HFFc6 (cell line): ENCODE measurements around the gene STK32C. TPM values are rescaled to one million over a fixed set of nuclear protein-coding genes. Genes with fewer than 3 reads are reported as not detected.

Experiments
- DNase-seq: peaks from one replicate; pipeline ENCODE4 v3.0.0-alpha.2; 2018
- H3K27ac Mint-ChIP-seq: 2 replicates; pipeline ENCODE4 v1.8.0; 2020; ENCODE audit warnings: mild to moderate bottlenecking, mixed read lengths
- H3K27me3 Mint-ChIP-seq: 2 replicates; pipeline ENCODE4 v1.8.0; 2021; ENCODE audit warnings: mild to moderate bottlenecking, moderate library complexity, mixed read lengths; ENCODE audit not compliant: insufficient read depth
- H3K36me3 Mint-ChIP-seq: 2 replicates; pipeline ENCODE4 v1.8.0; 2021; ENCODE audit warnings: low read depth, mixed read lengths
- H3K4me1 Mint-ChIP-seq: 2 replicates; pipeline ENCODE4 v1.8.0; 2020; ENCODE audit warnings: low read depth, mixed read lengths
- H3K4me3 Mint-ChIP-seq: 2 replicates; pipeline ENCODE4 v1.8.0; 2020; ENCODE audit warnings: mild to moderate bottlenecking, moderate library complexity, mixed read lengths
- H3K9me3 Mint-ChIP-seq: 2 replicates; pipeline ENCODE4 v1.8.0; 2020; ENCODE audit warnings: mild to moderate bottlenecking, mixed read lengths
- total RNA-seq, 6 experiments: library from RNA; stranded (reverse); fragmentation: NEBNext Ultra II Directional; extraction: Animal tissue kit (Norgen Biotek cat#: 25700); gene quantifications; 2 replicates in 1 of 6; 3 replicates in 5 of 6; pipeline ENCODE4 v1.2.3, GENCODE V29; 2021
- TF ChIP-seq, protein P1 (sequence below): fragments of 200-600 bp; sonication (generic); IDR thresholded peaks from 2 replicates; pipeline ENCODE4 v1.5.0; 2021; ENCODE audit warnings: antibody characterized with exemption, mild to moderate bottlenecking

The STK32C gene
- total RNA-seq, 6 experiments from 2014 or later = 5.5 to 8.3 (median 7.2) TPM

DNA sequence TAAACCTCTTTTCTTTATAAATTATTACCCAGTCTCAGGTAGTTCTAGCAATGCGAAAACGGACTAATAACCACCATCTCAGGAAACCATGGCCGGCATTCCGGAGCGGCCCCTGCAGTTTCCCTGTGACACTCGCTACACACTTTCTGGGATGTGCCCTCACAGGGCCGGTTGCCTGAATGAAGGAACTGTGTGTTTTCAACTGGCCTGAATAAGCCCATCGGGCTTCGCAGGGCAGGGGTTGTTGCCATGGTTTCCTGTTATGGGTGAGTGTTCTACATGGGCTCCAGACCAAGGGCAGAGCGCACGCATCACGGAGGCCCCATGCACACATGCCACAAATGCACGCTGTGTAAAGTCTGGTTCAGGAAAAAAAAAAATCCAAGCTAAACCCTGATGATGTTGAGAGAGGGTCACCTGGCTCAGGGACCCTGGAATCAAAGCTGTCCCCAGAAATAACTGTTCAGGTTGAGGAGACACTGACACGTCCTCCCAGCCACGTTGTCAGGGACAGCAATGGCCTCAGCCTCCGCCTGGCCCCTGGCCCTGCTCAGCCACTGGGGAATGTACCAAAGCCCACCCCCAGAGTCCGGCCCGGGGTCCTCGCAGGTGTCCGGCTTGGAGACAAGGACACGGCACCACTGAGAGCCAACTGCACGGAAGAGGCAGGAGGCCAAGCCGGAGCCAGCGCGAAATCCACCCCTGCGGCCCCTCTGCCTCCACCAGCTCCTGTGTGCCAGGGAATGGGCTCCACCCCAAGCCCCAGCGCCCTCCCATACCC, 47.9 kb downstream of the STK32C start:
- H3K4me1 Mint-ChIP-seq = no peaks in the 10 kb centered on the region
- no peaks in the 10 kb centered on the region for H3K36me3 Mint-ChIP-seq
- H3K27me3 Mint-ChIP-seq = peaks cover 12% of the 10 kb centered on the region
- H3K9me3 Mint-ChIP-seq = no peaks in the 10 kb centered on the region
- TF ChIP-seq, protein P1, sequence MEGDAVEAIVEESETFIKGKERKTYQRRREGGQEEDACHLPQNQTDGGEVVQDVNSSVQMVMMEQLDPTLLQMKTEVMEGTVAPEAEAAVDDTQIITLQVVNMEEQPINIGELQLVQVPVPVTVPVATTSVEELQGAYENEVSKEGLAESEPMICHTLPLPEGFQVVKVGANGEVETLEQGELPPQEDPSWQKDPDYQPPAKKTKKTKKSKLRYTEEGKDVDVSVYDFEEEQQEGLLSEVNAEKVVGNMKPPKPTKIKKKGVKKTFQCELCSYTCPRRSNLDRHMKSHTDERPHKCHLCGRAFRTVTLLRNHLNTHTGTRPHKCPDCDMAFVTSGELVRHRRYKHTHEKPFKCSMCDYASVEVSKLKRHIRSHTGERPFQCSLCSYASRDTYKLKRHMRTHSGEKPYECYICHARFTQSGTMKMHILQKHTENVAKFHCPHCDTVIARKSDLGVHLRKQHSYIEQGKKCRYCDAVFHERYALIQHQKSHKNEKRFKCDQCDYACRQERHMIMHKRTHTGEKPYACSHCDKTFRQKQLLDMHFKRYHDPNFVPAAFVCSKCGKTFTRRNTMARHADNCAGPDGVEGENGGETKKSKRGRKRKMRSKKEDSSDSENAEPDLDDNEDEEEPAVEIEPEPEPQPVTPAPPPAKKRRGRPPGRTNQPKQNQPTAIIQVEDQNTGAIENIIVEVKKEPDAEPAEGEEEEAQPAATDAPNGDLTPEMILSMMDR = no peak
- no peak overlapping the region for H3K4me3 Mint-ChIP-seq
- DNase-seq = no peak
- H3K27ac Mint-ChIP-seq = no peak overlapping the region

DNA sequence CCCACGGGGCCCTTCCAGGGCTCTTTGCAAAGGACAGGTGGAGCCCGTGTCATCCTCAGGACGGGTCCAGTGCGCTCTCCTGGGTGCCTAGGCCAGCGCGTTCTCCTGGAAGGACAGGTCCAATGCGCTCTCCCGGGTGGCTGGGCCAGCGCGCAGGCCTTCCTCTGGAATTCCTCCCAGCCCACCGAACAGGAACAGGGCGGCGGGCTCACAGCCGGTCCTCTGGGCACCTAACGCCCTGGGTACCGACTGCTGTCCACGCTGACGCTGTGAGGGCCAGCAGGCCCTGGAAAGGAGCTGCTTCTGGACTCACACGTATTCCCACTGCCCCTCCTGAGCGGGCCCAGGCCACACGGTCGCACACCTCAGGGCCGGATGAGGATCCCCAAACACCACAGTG, 49.3 kb downstream of the STK32C start:
- H3K36me3 Mint-ChIP-seq = no peaks in the 10 kb centered on the region
- DNase-seq = no peak
- no peak overlapping the region for H3K27ac Mint-ChIP-seq
- H3K4me3 Mint-ChIP-seq = no peak overlapping the region
- H3K9me3 Mint-ChIP-seq = no peaks in the 10 kb centered on the region
- H3K4me1 Mint-ChIP-seq = no peaks in the 10 kb centered on the region
- H3K27me3 Mint-ChIP-seq = peaks cover 3% of the 10 kb centered on the region
- TF ChIP-seq, protein P1 = no peak

DNA sequence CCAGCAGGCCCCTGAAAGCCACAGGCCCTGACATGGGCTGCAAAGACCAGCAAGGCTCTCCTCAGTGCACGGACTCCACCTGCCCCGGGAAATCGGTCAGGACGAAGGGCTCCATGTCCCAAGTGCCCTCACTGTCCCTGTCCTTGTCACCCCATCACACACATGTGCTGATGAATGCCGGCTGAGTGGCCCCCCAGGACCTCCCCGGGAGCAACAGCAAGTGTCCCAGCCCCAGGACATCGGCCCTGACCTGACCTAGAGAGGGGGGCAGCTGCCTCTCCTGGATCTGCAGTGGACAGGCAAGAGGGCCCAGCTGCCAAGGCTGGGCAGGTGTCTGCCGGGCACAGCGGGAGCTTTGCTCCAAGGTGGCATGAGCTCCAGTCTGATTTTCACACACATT, 49.8 kb downstream of the STK32C start:
- no peak for DNase-seq
- peaks cover 3% of the 10 kb centered on the region for H3K27me3 Mint-ChIP-seq
- no peaks in the 10 kb centered on the region for H3K36me3 Mint-ChIP-seq
- H3K9me3 Mint-ChIP-seq = no peaks in the 10 kb centered on the region
- no peaks in the 10 kb centered on the region for H3K4me1 Mint-ChIP-seq
- H3K27ac Mint-ChIP-seq = no peak overlapping the region
- TF ChIP-seq, protein P1 = no peak
- no peak overlapping the region for H3K4me3 Mint-ChIP-seq

DNA sequence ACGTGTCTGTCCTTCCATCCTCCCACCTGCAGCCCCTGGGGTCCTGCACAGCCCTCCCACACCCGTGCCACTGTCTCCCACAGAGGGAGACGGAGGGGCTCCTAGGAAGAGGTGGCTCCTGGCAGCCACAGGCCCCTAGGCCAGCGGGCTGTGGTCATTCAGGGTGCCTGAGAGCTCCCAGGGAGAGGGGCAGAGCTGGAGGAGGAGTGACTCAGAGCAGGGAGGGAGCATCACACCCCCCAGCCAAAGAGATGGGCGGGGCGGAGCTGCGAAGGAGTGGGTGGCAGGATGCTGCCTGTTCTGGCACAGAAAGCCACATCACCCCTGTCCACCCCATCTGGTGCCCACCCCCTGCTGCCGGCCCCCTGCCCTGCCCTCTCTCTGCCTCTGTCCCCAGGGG, 50.5 kb downstream of the STK32C start:
- peak; percentile 43 for DNase-seq
- Mint-ChIP-seq H3K27me3 (peaks cover 7% of the 10 kb centered on the region), H3K36me3 (no peaks in the 10 kb centered on the region), H3K9me3 (no peaks in the 10 kb centered on the region), H3K27ac (no peak overlapping the region), H3K4me3 (no peak overlapping the region), H3K4me1 (no peaks in the 10 kb centered on the region)
- TF ChIP-seq, protein P1 = no peak

DNA sequence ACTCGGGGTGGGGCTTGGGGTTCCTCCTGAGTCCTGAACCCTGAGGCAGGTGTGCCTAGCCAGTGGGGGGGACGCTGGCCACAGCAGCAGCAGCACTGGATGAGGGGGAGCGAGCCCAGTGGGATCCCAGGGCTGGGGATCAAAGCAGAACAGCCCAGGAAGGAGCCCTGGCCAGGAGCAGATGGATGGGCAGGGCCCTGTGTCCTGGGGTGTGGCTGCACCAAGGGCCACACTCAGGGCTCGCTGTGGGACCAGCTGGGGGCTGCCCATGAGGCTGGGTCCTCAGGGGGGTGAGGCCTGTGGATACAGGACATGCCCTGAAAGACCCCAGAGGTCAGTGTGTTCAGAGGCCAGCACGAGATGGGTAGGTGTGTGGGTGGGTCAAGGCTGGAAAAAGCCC, 50.9 kb downstream of the STK32C start:
- TF ChIP-seq, protein P1 = no peak
- Mint-ChIP-seq H3K36me3 (no peaks in the 10 kb centered on the region), H3K27ac (no peak overlapping the region), H3K27me3 (peaks cover 8% of the 10 kb centered on the region), H3K4me1 (no peaks in the 10 kb centered on the region), H3K4me3 (no peak overlapping the region), H3K9me3 (no peaks in the 10 kb centered on the region)
- no peak for DNase-seq
